Cardiac fibroblast (primary cell): Measurements from ENCODE around the gene SLC13A4.

ENCODE experiments used
- DNase-seq, 2 donors: peaks; one replicate each; pipeline versions ENCODE4 v3.0.0 to v3.0.0-alpha.2; 2010; ENCODE audit warnings: low read depth in 2 of 2
- H3K4me3 ChIP-seq, 2 donors: replicated peaks in 1 of 2; 1 replicate in 1 of 2; 2 replicates in 1 of 2; pipeline ENCODE4 v1.5.1; 2011; ENCODE audit warnings: low read depth in 2 of 2, low read length in 2 of 2, mild to moderate bottlenecking in 2 of 2, moderate library complexity in 1 of 2
- CTCF ChIP-seq: IDR thresholded peaks from one replicate; pipeline ENCODE4 v1.5.1; 2011; ENCODE audit warnings: low read depth, mild to moderate bottlenecking, low read length, inconsistent platforms

The SLC13A4 gene

GRCh38 chr7:135721198-135721820 lies 6.7 kb downstream of the SLC13A4 start:
- no peak for DNase-seq
- no peak overlapping the region for H3K4me3 ChIP-seq
- no peak for TF ChIP-seq CTCF

- no peak for DNase-seq
- no peak for TF ChIP-seq CTCF
- no peak overlapping the region for H3K4me3 ChIP-seq
Measured at GRCh38 chr7:135719688-135720087, 8.3 kb downstream of the SLC13A4 start.

GRCh38 chr7:135718794-135719437 lies 9.1 kb downstream of the SLC13A4 start:
- H3K4me3 ChIP-seq = no peak overlapping the region
- peak in 1 of 2 donors; percentile 34 for DNase-seq
- TF ChIP-seq CTCF = no peak

- H3K4me3 ChIP-seq = no peak overlapping the region
- no peak for TF ChIP-seq CTCF
Measured at GRCh38 chr7:135718219-135718618, 9.8 kb downstream of the SLC13A4 start.

GRCh38 chr7:135717693-135718092 lies 10.3 kb downstream of the SLC13A4 start:
- no peak for DNase-seq
- no peak overlapping the region for H3K4me3 ChIP-seq
- TF ChIP-seq CTCF = no peak

More at GRCh38 chr7:135718219-135718618, 9.8 kb downstream of the SLC13A4 start:
- DNase-seq = no peak

GRCh38 chr7:135716677-135717238 lies 11.2 kb downstream of the SLC13A4 start:
- H3K4me3 ChIP-seq = no peak overlapping the region
- DNase-seq = peak; percentile 74 to 91
- TF ChIP-seq CTCF = no peak
